GM18517 (cell line): Measurements from ENCODE around the gene LGALS16.
A peak's percentile ranks its signal among the peaks of the same experiment; 100 is the strongest.
"Not testable (repeated sequence)": the region's sequence is repeated elsewhere in the genome, so short reads cannot be mapped to it uniquely, and the experiment has no call there.

Experiments
- ATAC-seq: cut with Tn5 transposase; IDR thresholded peaks from one replicate; pipeline ENCODE4 v1.9.1; 2021; ENCODE audit warnings: mild to moderate bottlenecking, moderate library complexity; ENCODE audit not compliant: unreplicated experiment

LGALS16 gene

DNA sequence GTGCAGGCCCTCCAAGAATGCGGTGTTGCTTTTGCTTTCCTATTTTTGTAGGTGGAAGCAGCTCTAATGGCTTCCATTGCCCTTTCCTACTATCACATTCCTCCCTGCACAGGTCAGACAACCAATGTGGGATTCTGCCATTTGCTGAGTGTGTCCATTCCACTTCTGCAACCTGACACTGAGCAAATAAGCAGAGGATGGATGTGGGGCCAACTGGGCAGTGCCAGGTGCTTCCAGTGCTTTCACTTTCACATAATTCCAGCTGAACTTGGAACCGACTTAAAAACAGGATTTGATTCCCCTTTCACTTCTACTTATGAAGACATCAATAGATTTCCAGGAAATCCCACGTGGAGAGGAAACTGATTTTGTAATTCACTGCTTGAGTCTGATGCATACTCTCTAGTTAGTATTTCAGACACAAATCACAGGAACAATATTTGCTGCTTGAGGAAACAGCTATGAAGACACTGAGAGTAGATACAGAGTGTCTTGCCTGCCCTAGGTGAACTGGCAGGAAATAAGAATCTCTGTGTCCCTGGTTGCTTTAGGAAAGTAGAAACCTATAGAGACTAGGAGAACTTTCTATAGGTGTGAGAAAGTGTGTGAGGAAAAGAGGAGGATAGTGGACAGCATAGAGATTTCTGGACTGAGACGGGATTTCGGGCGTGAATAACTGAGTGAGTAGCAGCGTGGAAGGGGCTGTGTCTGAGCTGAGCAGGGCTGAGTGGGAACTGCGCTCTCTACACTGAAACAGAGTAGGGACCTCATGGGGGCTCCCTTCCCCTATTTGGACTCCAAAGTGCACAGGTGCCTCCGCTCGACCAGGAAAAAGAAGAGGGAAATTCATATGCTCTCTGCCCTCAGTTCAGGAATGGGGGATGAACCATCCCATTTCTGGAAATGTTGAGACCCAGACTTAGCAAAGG is 22.5 kb downstream of the LGALS16 start:
- no peak for ATAC-seq

DNA sequence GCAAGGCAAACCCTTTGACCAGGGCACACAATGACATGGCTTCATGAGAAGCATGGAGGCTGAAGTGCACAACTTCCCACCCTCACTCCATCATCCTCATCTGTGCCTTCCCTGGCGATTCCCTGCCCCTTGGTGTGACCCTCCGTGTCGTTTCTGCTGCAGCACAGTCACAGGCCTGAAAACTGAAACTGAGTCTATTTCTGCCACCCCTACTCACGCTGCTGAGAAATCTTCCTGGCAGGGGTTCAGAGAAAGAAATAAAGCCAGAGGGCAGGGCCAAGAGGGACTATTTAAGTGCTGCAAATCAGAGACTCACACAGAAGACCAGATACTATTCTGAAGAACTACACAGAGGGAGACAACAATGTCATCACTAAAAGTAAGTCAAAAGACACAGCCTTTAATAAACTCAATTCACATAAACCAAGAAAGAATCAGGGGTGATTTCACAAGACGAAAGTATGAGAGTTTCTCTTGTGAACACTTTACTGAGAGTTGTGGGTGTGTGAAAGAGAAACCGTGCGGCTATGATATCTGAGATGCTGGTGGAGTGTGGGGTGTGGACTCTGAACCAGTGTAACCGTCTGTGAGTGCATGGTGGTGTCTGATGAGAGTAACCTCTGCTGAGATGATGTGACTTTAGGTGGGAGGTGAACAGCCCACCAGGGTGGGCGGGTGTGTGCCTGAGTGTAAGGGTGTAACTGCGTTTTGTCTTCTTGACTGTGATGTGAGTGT is 23.5 kb downstream of the LGALS16 start:
- peak; percentile 77 for ATAC-seq

DNA sequence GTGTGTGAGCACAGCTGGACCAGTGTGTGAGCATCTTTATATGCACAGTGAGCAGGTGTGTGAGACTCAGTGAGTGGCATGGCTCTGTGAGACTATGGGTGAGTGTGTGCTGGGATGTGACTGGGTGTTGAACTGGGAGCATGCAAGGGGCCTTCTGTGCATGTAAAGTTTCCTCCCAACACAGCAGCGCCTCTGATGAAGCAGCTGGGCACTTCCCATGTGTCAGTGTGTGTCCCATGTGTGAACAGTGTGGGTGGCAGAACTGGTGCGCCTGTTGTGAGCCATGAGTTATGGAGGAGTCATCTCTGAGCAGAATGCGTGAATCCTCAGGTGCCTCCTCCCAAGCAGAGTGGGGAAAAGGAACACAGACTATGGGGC is 24.1 kb downstream of the LGALS16 start:
- ATAC-seq = no peak

DNA sequence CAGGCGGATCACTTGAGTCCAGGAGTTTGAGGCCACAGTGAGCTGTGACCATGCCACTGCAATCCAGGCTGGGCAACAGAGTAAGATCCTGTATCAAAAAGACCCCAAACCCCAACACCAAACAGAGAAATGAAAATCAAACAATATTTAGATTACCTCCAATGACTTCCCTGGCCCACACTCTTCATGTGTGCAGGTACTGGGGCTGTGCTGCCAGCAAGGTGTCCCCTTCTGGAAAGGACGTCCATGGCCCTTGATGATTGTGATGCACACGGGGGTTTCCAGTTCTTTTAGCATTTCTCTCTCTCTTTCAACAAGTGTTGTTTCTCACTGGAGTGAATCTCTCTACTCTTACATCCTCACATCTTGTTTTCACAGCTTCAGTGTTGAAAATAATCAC is 24.9 kb downstream of the LGALS16 start:
- ATAC-seq = no peak

DNA sequence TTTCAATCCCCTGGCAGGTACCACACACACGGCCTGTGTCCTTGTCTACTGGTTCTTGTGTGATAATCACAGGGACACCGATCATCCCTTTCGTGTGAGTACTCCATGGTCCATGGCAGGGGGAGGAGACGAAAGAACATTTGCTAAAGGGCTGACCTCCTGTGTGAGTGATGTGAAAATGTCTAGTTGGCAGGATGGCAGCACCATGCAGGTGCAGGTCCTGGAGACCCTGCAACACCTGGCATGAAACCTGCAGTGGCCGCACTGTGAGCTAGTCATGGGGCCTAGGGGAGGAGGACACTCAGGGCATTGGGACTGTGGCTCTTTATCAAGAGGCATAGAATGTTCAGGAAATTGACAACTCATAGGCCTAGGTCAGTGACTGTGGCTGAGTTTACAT is 25.7 kb downstream of the LGALS16 start:
- ATAC-seq = no peak

DNA sequence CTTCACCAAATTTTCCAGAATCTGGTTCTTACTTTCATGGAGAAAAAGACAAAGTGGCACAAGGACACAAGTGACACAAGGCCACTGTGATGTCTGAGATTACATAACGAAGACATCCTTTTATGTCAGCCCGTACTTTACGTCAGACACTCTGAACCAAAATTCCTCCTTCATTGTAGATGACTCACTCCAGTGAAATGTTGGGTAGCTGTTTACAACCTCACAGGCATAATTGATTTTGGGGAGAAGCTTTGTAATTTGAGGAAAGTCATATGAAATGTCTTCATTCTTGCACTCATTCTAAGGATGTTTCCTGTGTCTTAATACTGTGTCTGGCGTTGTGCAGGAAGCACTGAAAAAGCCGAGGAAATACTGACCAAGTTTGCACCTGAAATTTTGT is 28.6 kb downstream of the LGALS16 start:
- ATAC-seq = no peak

DNA sequence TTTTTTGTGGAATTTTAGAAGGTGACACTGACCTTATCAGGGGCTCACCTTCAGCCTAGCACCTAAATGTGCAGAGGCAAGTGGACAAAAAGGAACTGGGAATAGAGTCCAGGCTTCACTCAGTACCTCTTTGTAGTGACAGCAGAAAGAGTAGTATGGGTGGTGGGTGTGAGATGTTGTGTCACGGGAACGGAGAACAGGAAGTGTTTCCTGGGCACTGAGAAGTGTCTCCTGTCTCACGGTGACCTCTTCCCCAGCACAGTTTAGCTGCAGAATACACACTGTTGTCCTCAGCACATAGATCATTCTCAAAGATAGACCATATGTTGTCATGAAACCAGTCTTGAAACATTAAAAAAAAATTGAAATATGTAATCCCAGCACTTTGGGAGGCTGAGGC is 31.0 kb downstream of the LGALS16 start:
- no peak for ATAC-seq

DNA sequence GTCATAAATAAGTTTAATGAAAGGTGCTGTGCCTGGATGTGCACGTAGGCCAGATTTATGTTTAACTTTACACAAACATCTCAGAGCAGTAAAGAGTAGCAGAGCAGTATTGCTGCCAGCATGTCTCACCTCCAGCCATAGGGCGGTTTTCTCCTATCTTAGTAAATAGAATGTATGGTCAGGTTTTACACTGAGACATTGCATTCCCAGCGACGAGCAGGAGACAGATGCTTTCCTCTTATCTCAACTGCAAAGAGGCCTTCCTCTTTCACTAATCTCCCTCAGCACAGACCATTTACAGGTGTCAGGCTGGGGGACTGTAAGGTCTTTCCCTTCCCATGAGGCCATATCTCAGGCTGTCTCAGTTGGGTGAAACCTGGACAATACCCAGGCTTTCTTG is 32.9 kb downstream of the LGALS16 start:
- not testable (repeated sequence) for ATAC-seq

DNA sequence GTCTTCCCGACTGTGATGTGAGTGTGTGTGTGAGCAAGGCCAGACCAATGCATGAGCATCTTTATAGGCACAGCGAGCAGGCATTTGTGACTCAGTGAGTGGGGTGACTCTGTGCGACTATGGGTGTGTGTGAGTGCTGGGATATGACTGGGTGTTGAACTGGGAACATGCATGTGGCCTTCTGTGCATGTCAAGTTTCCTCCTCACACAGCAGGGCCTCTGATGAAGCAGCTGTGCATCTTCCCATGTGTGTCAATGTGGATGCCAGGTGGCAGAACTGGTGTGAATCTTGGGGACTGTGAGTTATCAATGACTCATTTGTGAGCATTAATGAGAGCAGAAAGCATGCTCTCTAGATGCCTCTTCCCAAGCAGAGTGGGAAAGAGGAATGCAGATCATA is 36.5 kb downstream of the LGALS16 start:
- ATAC-seq = no peak

DNA sequence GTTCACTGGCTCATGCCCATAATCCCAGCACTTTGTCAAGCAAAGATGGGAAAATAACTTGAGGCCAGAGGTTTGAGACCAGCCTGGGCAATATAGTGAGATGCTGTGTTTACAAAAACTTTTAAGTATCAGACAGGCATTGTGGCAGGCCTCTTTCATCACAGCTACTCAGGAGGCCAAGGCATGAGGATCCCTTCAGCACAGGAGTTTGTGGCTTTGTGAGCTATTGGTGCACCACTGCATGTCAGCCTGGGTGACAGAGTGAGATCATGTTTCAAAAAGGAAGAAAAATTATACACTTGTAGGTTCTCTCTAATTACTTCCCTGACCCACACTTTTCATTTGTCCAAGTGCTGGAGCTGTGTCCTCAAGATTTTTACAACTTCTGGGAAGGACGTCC is 37.1 kb downstream of the LGALS16 start:
- ATAC-seq = no peak

DNA sequence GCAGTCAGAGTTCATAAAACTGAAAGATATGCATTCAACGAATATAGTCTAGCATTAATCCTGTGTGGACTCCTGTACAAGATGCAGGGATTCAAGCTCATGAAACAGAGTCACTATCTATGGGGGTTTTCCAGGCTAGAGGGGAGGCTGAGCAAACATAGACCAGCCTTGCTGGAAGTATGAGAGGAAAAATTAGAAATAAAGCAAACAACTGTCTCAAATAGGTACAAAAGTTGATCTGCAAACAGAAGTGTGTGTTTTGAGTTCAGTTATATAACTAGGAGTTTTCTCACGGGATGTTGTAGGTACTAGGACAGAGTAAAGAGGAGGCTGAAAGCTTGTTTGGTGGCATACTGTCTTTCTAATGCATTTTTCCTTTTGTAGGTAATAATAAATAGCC is 40.0 kb downstream of the LGALS16 start:
- no peak for ATAC-seq

DNA sequence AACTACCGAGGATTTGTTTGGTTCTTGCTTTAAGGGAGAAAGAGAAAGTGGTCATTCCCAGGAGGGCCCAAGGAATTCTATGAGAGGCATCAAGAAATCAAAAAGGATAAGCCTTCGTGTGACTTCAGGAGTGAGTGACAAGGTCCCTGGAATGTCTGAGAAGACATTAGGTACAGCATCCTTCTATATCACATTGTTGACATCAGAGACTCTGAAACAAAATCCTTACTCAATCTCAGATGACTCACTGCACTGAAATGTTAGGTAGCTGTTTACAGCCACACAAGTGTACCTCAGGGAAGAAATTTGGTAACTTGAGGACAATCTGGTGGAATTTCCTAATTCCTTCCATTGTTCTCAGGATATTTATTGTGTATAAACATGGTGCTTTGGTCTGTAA is 40.7 kb downstream of the LGALS16 start:
- no peak for ATAC-seq

DNA sequence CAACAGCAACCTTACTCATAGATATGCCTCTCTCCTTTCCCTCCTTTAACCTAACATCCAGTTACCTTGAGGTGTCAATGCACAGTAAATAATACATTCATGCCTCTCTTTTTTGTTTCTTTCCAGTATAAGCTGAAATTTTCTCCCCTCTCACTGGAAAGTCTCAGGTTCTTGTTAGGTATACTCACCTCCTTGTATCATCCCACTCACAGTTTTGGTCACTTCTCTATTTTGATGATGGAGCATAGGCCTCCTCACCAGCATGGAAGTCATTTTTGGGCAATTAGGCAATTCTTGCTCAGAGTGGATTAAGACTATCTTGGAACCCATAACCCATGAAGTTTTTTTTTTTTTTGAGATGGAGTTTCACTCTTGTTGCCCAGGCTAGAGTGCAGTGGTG is 42.8 kb downstream of the LGALS16 start:
- no peak for ATAC-seq

DNA sequence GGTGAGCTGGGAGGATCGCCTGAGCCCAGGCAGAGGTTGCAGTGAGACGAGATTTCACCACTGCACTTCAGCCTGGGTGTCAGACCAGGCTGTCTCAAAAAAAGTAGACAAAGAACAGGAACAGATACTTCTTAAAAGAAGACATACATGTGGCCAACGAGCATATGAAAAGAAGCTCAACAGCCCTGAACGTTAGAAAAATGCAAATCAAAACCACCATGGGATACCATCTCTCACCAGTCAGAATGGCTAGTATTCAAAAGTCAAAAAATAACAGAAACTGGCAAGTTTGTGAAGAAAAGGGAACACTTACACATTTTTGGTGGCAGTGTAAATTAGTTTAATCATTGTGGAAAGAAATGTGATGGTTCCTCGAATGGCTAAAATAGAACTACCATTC is 45.6 kb downstream of the LGALS16 start:
- no peak for ATAC-seq

DNA sequence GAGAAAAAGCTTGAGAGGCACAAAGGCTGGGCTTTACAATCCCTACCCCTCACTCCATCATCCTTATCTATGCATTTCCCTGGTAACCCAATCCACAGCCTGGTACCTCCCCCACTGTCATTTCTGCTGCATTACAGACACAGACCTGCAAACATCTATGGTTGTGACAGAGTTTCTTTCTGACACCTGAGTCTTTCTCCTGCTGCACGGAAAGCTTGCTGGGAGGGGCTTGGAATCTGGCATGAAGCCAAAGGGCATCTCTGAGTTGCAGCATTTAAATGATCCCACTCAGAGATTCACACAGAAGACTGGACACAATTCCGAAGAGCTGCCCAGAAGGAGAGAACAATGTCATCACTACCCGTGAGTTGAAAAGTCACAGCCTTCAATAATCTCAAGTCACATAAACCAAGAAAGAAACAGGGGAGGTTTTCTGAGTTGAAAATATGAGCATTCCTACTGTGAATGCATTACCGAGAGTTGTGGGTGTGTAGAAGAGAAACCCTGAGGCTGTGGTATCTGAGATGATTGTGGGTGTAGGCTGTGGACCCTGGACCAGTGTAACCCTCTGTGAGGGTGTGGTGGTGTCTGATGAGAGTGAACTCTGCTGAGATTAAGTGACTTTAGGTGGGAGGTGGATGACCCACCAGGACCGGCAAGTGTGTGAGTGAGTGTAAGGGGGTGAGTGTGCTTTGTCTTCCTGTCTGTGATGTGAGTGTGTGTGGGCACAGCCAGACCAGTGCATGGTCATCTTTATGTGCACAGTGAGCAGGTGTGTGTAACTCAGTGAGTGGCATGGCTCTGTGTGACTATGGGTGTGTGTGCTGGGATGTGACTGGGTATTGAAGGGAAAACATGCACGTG is 48.7 kb downstream of the LGALS16 start, which contains the start of gene LGALS14:
TSS of gene LGALS14 (plus strand) at position 301 of the 864 bp plus-strand sequence. CDS start at position 349, 48 bp downstream.
- ATAC-seq = no peak

DNA sequence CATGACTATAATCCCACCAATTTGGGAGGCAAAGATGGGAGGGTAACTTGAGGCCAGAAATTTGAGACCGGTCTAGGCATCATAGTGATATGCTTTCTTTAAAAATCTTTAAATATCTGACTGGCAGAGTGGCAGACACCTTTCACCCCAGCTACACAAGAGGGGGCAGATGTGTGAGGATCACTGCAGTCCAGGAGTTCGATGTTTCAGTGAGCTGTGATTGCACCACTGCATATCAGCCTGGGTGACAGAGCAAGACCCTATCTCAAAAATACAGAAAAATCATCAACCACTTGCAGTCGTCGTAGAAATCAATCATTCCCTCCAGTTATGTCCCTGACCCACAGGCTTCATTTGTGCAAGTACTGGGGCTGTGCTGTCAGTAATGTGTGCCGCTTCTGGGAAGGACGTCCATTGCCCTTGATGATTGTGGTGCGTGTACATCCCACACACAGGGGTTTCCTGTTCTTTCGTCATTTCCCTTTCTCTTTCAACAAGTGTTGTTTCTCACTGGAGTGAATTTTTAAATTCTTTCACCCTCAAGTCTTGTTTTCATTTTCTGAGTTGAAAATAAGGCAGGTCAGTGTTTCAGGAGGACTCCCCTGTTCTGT is 50.0 kb downstream of the LGALS16 start:
- no peak for ATAC-seq

DNA sequence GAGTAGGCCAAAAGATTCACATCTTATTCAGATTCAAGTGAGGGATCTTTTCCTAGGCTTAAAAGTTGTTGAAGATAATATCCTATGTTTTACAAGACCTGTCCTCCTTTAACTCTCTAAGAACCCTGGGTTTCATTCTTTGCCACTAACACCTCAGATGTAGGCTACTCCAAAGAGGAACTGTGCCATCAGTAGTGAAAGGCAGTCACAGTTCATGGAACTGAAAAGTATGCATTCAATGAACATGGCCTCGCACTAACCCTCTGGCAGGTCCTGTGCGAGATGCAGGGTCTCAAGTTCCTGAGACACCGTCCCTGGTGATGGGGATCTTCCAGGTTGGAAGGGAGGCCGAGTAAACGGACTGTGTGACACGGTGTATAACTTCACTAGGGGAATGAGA is 52.9 kb downstream of the LGALS16 start:
- ATAC-seq = no peak

DNA sequence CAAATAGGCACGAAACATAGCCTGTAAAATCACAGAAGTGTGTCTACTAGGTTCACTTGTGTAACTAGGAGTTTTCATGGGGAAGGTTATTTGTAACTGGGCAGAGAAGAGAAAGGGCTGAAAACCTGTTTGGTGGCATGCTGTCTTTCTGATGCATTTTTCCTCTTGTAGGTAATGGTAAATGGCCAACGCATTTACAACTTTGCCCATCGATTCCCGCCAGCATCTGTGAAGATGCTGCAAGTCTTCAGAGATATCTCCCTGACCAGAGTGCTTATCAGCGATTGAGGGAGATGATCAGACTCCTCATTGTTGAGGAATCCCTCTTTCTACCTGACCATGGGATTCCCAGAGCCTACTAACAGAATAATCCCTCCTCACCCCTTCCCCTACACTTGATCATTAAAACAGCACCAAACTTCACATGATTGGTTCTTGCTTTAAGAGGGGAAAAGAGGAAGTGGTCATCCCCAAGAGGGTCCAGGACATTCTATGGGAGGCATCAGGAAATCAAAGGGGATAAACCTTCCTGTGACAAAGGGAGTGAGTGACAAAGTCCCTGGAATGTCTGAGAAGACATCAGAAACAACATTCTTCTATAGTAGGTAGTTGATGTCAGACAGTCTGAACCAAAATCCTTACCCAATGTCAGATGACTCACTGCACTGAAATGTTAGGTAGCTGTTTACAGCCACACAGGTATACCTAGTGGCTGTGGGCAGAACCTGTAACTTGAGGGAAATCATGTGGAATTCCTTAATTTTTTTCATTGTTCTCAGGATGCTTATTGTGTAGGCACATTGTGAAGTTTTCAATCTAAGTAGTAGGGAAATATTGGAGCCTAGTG is 53.5 kb downstream of the LGALS16 start:
- no peak for ATAC-seq
